Nephron progenitor cell (in vitro differentiated cells): ENCODE results near the gene NDUFS3.

ENCODE experiments used
- DNase-seq: peaks from one replicate; pipeline ENCODE4 v3.0.0; 2021
- H3K27ac Mint-ChIP-seq: 2 replicates; pipeline ENCODE4 v1.8.0; 2021; ENCODE audit warnings: mild to moderate bottlenecking, moderate library complexity, mixed read lengths
- H3K27me3 Mint-ChIP-seq: 2 replicates; pipeline ENCODE4 v1.8.0; 2021; ENCODE audit warnings: mild to moderate bottlenecking, low read depth, mixed read lengths; ENCODE audit not compliant: poor library complexity
- H3K36me3 Mint-ChIP-seq: 2 replicates; pipeline ENCODE4 v1.8.0; 2021; ENCODE audit warnings: low read depth, mixed read lengths
- H3K4me1 Mint-ChIP-seq: 2 replicates; pipeline ENCODE4 v1.8.0; 2021; ENCODE audit warnings: mixed read lengths
- H3K4me3 Mint-ChIP-seq: 2 replicates; pipeline ENCODE4 v1.8.0; 2021; ENCODE audit warnings: mild to moderate bottlenecking, moderate library complexity, mixed read lengths
- H3K9me3 Mint-ChIP-seq: 2 replicates; pipeline ENCODE4 v1.8.0; 2021; ENCODE audit warnings: mild to moderate bottlenecking, moderate library complexity, mixed read lengths
- TF ChIP-seq, protein P1 (sequence below): fragments of 200-600 bp; sonication (generic); IDR thresholded peaks from 2 replicates; pipeline ENCODE4 v1.5.0; 2021; ENCODE audit warnings: antibody characterized with exemption

NDUFS3 gene

DNA sequence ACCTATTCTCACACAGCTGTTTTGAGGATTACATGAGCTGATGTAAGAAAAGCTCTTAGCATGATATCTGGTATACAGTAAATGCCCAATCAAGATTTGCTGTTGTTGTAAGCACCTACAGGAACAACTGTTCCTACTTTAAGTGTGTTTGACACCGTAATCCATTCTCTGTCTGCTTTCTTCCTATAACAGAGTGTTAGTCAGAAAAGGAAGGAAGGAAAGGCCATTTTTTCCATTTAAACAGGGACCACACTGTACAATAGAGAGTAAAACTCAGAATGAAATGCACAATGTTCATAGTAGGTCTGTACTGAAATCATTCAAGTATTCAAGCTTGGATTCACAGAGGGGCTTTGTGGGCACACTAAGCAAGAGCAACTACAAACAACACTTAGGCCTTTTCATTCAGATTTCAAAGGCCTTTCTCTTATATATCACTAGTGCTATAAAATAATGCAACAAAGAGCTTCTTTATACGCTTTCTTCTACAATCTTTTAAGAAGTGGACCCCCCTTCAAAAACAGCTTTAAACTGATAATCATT, 42.0 kb downstream of the NDUFS3 start:
- Mint-ChIP-seq H3K9me3 (no peaks in the 10 kb centered on the region), H3K4me1 (no peaks in the 10 kb centered on the region), H3K4me3 (no peak overlapping the region), H3K36me3 (peaks cover 34% of the 10 kb centered on the region), H3K27ac (no peak overlapping the region), H3K27me3 (no peaks in the 10 kb centered on the region)
- DNase-seq: no peak
- TF ChIP-seq, protein P1, sequence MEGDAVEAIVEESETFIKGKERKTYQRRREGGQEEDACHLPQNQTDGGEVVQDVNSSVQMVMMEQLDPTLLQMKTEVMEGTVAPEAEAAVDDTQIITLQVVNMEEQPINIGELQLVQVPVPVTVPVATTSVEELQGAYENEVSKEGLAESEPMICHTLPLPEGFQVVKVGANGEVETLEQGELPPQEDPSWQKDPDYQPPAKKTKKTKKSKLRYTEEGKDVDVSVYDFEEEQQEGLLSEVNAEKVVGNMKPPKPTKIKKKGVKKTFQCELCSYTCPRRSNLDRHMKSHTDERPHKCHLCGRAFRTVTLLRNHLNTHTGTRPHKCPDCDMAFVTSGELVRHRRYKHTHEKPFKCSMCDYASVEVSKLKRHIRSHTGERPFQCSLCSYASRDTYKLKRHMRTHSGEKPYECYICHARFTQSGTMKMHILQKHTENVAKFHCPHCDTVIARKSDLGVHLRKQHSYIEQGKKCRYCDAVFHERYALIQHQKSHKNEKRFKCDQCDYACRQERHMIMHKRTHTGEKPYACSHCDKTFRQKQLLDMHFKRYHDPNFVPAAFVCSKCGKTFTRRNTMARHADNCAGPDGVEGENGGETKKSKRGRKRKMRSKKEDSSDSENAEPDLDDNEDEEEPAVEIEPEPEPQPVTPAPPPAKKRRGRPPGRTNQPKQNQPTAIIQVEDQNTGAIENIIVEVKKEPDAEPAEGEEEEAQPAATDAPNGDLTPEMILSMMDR: no peak

DNA sequence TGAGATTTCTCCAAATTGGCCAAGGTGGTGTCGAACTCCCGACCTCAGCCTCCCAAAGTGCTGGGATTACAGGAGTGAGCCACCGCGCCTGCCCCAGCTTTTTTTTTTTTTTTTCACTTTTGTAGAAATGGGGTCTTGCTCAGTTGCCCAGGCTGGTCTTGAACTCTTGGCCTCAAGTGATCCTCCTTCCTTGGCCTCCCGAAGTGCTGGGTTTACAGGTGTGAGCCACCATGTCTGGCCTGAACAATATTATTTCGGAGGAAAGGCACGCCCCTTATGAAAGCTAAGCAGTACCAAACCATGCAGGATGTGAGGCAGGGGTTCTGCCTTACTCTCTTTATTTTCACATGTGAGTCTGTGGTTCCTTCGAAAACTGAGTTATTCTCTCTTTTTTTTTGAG, 47.4 kb downstream of the NDUFS3 start:
- no peaks in the 10 kb centered on the region for H3K9me3 Mint-ChIP-seq

DNA sequence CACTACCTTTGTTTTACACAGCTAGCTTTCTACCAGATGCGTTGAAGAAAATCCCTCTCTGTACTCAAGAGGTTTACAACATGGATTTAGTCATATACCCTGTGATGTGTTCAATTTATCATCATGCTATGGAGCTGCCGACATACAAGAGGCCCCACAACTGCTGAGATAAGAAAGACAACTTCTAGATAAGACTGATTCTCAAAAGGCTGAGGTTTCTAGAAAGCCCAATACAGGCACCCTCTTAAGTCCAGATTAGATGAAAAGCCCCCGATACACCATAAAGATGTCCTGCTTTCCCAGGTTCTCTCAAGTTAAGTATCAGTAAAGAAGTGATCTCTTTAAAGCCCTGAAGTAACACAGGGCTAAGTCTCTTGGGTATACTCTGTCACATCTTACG, 49.2 kb downstream of the NDUFS3 start:
- Mint-ChIP-seq H3K4me3 (no peak overlapping the region), H3K27ac (no peak overlapping the region), H3K4me1 (no peaks in the 10 kb centered on the region), H3K36me3 (peaks cover 71% of the 10 kb centered on the region), H3K27me3 (no peaks in the 10 kb centered on the region), H3K9me3 (no peaks in the 10 kb centered on the region)
- no peak for DNase-seq
- TF ChIP-seq, protein P1: no peak

More for the DNA sequence above, 47.4 kb downstream of the NDUFS3 start:
- no peak overlapping the region for H3K4me3 Mint-ChIP-seq
- no peaks in the 10 kb centered on the region for H3K4me1 Mint-ChIP-seq
- no peak overlapping the region for H3K27ac Mint-ChIP-seq
- no peak for DNase-seq
- peaks cover 71% of the 10 kb centered on the region for H3K36me3 Mint-ChIP-seq
- H3K27me3 Mint-ChIP-seq: no peaks in the 10 kb centered on the region
- TF ChIP-seq, protein P1: no peak

DNA sequence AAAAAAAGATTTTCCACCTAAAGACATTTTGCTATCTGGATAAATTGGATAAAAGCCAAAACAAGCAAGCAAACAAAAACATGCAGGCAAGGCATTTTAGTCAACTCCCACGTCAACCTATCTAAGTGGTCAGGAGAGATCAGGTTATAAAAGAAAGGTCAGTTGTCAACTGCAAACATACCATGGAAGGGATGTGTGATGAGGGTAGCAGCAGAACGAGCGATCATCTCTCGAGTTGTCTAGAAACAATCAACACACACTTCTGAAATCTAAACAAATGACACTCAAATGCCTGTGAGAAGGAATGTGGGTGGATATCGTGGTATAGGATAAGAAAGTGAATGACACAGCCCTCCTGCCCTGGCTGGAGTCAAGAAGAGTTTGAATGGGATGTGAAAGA, 52.6 kb downstream of the NDUFS3 start:
- Mint-ChIP-seq H3K27ac (no peak overlapping the region), H3K4me3 (no peak overlapping the region), H3K9me3 (no peaks in the 10 kb centered on the region), H3K36me3 (peaks cover 69% of the 10 kb centered on the region), H3K27me3 (no peaks in the 10 kb centered on the region), H3K4me1 (no peaks in the 10 kb centered on the region)
- TF ChIP-seq, protein P1: no peak
- DNase-seq: no peak
